HG02642 (cell line): Measurements from ENCODE around the gene CDRT15.
"Not testable (repeated sequence)": the region's sequence is repeated elsewhere in the genome, so short reads cannot be mapped to it uniquely, and the experiment has no call there.

ENCODE experiments used
- ATAC-seq: cut with Tn5 transposase; IDR thresholded peaks from one replicate; pipeline ENCODE4 v1.9.1; 2021; ENCODE audit warnings: mild to moderate bottlenecking; ENCODE audit not compliant: unreplicated experiment, poor library complexity

Gene CDRT15

DNA sequence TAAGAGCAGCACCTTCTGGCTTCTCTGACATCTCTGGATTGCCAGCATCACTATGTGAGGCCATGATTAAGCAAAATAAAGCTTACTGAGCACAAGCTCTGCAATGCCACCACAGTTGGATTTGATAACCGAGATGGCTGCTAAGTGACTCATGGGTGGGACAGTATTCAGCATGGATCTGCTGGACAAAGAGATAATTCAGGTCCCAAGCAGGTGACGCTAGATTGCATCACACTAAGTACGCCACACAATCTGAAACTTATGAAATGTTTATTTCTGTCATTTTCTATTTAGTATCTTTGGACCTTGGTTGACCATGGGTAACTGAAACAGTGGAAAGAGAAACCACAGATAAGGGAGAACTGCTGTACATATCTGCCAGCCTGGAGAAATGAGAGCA lies 27.4 kb downstream of the CDRT15 start:
- ATAC-seq: no peak

DNA sequence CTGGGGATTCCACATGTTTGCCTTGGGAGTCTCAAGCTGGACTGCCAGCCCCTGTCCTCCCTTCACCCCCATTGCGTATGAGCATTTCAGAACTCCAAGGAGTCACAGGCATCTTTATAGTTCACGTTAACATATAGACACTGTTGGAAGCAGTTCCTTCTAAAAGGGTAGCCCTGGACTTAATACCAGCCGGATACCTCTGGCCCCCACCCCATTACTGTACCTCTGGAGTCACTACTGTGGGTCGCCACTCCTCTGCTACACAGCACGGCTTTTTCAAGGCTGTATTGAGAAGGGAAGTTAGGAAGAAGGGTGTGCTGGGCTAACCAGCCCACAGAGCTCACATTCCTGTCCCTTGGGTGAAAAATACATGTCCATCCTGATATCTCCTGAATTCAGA lies 28.9 kb downstream of the CDRT15 start:
- ATAC-seq: no peak

DNA sequence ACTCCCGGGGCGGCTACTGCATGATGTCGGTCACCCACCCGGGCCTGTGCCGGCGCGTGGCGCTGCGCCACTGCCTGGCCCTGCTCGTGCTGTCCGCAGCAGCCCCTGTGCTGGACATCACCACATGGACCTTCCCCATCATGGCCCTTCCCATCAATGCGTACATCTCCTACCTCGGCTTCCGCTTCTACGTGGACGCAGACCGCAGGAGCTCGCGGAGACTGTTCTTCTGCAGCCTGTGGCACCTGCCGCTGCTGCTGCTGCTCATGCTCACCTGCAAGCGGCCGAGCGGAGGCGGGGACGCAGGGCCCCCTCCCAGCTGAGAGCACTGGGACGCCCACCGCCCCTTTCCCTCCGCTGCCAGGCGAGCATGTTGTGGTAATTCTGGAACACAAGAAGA lies 29.8 kb downstream of the CDRT15 start:
- no peak for ATAC-seq

DNA sequence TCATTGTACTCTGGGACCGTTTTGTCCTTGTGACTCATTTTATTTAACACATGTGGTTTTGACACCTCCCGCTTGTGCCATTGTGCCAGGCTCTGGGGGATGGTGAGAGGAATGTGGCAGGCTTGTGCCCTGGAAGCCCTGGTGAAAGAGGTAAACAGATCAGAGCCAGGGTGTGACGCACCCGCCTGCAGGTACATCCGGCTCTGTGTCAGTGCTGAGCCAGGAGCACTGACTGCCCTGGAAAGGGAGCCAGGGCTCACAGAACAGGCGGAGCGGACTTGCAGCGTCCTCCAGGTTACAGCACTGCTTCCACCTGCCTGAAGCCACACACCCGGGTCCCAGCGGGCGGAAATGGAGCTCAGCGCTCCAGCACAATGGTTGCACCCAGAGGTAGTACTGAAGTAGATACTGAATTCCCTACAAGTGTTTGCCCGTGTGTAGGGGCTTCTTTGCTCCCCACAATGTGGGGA lies 30.6 kb downstream of the CDRT15 start:
- ATAC-seq: no peak

DNA sequence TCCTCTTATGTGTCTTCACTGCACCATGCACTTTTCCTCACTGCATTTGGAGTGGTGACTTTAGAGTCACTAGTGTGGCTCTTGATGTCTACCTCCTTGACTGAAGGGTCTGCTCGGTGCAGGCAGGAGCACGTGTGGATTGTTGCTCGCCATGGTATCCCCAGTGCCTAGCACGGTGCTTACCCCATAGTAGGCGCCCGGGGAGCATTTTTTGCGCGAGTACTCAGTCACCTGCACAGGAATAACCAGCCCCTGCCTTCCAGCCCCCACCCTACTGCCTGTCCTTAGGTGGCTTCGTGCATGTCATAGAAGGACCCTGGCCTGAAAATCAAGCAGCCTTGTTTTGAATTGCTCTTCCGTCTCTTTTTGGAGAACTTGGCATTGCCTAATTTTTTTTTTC lies 31.3 kb downstream of the CDRT15 start:
- ATAC-seq: no peak

DNA sequence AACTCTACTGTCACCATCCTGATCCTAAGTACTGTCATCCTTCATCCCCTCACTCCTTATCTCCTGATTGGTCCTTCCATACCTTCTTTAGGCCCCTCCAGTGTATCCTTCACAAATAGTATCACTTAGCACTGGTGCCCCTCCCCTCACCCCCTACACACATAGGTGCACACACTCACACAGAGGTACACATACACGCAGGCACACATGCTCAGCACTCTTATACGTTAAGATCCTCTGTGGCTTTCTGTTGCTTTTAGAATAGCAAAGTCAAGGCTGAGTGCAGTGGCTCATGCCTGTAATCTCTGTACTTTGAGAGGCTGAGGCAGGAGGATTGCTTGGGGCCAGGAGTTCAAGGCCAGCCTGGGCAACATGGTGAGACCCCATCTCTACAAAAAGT lies 32.1 kb downstream of the CDRT15 start:
- ATAC-seq: no peak

DNA sequence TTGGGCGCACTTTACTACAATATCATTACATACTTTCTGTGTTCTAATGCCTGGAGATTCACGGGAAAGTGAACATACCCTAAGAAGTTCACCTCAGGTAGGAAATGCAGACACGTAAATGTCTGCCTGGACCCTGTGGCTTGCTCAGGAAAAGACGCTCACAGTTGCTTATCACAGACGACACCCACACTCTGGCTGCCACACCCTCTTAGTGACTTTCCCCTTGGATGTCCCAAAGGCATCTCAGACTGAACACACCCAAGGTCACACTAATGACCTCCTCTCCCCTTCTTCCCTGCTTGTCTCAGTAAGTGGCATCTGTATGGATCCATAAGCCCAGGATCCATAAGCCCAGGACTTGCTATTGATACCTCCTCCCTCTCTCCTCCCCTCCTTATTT lies 32.6 kb downstream of the CDRT15 start:
- ATAC-seq: no peak

DNA sequence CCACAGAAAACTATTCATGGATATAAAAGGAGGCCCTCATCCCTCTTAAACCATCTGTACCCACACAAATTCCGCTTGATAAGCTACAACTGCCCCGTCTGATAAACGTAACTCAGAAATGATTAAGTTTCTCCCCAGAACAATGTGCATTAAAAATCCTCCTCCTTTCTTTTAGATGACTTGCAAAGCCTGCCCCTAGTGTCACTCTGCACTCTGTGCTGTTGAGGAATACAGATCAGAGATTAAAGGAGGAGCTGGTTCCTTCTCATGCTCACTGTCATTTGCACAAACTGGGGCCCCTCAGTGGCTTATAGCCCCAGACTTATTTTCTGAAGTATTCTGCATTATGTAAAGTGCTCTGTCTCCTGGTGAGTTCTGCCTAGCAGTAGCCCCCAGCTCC lies 33.3 kb downstream of the CDRT15 start:
- no peak for ATAC-seq

DNA sequence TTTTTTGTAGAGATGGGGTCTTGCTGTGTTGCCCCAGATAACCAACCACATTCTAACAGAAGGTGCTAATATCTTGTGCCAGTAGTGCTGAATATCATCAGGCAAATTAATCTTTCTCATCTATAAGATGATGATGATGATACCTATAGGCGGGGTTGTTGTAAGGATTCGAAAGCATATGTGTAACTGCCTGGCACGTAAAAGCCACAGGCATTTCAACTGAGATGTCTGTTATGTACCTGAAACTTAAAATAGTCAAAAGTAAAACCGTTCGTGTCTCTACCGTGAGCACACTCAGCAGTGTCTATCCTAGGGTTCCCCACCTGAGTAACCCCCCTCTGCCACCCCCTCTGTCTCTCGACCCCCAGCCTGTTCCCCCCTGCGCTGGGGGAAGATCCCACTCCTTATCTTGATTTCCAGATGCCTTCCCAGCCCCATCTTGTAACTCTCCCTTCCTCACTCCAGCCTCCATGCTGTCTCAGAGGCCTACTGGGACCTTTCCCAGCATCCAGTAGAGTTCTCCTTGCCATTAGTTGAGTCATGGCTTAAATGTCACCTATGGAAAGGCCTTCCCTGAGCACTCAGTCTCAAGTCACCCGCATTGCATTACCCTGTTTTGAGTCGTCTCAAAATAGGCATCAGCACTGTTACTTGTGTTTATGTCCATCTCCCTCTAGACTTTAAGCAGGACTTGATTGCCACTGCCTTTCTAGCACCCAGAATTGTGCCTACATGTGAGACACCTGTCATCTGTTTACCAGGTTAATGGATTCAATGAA lies 34.1 kb downstream of the CDRT15 start:
- no peak for ATAC-seq

DNA sequence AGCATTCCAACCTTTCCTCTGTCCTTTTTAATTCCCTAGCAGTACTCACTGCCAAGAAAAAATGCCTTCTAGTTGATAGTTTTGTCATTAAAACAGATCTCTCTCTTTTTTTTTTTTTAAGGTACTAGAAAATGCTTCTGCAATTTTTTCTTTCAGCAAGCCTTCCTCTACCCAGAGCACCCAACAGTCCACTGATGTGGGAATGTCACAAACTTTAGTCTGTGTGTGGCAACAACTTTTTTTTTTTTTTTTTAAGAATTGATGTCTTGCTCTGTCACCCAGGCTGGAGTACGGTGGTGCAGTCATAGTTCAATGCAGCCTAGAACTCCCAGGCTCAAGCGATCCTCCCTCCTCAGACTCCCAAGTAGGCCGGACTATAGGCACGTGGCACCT lies 34.7 kb downstream of the CDRT15 start:
- no peak for ATAC-seq

DNA sequence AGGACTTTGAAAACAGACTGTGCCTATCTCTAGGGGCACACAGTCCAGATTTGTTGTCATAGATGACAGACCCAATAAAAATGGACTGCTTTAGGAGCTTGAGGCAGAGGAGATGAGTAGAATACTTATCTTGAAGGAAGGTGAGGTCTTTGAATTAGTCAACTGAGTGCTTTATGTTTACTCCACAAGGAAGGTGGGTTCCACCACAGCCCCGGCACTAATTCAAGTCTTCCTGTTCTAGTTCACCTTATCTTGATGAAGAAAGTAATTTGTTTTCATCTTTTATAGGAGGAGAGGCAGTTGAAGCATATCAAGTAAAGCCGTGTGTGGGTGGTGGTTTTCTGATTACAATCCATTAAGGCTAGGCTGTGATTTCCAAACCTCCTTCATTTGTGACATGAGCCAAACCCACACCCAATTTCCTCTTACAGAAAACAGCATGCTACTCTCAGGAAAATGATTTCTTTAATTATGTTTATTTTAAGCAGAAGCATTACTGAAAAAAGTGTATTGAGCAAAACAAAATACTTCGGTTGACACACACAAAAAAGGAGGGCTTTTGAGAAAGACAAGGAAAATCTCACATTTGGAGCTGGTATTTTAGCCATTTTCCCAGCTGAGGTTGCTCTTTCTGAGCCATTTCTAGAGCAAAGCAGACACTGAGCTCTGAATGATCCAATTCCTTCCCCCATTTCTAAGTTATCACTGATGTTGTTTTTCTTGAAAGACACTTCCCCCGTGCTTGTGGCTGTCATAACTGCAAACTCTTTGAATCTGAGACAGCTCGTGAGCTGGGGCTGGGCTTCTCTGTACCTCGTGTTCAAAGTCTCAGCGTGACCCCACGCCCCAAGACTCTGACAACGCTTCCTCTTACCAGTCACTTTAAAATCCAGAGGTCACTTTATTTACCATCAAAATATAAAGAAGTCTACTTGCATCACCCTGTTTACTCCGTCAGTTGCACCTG lies 35.4 kb downstream of the CDRT15 start:
- no peak for ATAC-seq

DNA sequence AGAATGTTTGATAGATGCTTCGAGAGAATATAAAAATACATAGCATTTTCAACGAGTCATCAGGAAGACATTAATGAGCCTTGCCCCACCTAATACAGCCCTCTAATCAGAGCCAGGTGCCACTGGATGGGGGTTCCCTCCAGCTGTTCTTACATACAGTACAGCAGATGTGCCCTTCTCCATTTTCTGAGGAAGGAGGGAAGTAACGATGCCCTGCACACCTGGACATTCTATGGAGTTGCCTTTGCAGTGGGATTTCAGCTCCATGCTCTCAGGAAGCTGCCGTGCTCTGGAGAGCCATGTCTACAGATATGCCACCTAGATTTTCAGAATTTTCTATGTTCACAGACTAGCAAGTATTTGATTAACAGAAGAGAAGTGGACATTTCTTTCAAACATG lies 36.3 kb downstream of the CDRT15 start:
- no peak for ATAC-seq

DNA sequence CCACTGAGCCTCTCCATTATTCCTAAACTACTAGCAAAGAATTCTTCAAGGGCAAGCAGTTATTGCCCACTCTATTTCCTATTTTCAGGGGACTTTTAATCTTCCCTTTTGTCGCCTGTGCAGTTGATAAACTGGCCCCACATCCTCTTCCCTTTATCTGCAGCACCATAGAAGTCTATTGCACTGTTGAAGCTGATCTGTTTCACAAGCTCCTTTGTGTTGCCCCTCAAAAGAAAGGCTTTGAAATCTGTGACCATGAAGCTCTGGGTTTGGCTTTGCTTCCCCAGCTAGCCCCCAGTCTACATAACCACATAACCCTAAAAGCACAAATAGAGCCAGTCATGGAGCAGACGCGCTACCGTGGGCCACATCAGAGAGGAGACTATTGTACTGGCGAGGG lies 37.1 kb downstream of the CDRT15 start:
- ATAC-seq: no peak

DNA sequence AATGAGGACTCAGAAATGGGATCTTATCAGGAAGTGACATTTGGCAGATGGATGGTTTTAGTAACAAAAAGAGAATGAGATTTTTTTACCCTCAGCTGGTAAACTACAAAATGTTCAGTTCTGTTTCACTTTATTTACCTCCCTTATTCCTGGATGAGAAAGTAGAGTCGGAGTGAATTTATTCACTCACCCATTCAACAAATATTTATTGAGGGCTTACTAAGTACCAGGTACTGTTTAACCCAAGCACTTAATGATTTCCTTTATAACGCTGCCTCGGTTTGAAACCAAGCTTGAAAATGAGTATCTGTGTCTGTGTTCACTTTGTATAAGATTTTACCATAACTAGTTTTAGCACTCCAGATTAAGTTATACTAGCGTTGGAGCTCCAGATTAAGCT lies 38.1 kb downstream of the CDRT15 start:
- ATAC-seq: no peak

DNA sequence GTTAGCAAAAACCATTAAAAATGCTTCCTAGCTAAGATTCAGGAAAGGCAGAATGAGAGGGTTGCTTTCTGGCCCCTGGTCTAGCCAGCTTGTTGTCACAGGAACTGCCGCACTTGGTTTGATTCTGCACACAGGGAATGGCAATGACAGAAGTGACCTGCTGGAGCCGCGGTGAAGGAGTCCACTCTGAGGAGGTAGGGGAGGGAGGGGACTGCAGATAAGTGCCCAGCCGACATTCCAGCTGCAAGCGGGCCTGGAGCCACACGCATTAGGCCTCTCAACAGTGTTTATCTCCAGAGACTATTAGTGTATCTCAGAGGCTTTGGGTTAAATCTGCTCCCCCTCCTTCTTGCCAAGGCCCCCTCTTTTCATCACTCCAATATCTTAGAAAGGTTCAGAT lies 38.6 kb downstream of the CDRT15 start:
- no peak for ATAC-seq

DNA sequence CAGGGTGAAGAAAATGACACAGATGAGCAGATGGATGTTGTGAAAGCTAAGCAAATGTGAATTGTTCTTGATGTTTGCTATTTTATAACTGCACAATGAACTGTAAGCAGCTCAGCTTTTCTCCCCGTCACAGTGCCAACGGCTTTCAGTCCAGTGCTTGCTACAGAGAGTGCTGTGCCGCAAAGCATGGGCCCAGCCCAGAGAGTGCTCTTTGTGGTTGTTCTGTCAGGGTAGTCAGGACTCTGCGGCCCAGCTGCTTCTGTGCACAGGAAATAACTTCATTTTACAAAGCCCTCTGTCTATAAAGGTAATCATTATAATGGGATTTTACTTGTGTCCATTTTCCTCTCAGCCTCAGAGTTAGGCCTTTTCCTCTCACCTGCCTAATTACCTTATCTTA lies 39.1 kb downstream of the CDRT15 start:
- no peak for ATAC-seq

DNA sequence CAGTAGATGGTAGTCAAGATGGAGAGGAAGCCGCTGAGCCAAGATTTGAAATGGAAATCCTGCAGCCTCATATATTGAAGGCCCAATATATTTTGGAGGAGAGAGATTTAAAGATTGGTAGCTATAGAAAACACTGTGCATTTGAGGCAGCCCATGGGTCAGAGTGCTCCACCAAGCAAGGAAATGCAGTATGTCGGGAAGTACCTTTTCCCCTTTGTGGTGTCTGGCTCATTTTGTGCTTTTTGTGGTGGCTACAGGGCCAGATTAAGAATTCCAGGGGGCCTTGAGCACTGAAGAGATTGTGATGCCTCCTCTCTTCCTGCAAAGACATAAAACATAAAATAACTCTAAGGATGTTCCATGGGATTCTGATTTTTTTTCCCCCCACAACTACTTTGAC lies 39.6 kb downstream of the CDRT15 start:
- no peak for ATAC-seq

DNA sequence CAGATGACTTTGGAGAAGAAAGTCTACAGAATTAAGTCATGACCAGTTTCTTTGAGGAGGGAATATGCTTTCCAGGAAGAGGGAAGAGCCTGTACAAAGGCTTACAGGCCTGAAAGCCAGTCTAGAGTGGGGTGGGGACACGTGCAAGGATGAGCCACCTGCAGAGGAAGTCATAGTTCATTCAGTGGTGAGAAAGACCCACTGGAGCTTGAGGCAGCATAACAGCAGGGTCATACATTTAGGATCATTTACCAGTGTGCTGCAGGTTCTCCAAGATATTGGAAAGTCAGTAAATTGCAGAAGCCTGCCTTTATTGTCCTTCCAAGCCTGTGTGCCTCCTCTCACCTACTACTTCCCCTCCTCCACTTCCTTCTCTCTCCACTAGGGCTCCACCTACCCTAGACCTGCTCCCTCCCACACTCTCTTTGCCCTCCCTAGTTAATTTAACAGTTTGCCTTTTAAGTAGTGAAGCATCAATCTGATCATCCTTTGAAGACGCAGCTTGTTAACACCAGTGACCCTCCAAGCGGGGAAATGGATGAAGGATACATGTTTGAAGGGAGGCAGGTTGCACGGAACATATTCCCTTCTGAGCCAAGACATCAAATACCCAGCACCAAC lies 40.2 kb downstream of the CDRT15 start:
- ATAC-seq: no peak

DNA sequence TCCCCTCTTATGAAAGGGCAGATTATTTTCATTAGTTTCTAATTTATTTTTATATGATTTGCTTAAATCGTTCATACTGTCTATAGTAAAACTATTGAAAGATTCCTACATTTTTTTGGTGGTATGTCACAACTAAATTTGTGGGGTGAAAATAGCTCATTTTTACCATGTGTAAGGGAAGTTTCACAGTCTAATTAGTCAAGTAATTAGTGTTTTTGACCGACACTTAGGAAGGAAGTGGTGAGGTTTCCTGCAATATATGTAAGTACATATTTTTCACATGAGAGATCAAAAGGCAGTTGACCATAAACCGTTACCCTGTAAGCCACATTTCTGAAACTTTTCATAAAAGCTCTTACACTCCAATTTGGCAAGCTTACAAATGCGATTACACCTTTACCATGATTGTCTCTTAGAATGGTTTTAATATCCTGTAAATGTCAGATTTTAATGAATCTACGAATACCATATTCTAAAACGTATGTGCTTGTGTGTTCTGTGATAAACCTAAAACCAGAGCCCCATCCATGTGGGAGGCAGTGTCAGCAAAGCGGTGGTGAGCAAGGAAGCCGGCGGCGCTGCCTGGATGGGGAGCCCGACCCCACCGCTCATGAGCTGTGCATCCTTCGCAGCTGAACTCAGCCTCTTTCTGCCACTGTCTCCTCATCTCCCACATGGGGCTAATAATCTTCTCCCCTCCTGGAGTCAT lies 43.9 kb downstream of the CDRT15 start:
- not testable (repeated sequence) for ATAC-seq

DNA sequence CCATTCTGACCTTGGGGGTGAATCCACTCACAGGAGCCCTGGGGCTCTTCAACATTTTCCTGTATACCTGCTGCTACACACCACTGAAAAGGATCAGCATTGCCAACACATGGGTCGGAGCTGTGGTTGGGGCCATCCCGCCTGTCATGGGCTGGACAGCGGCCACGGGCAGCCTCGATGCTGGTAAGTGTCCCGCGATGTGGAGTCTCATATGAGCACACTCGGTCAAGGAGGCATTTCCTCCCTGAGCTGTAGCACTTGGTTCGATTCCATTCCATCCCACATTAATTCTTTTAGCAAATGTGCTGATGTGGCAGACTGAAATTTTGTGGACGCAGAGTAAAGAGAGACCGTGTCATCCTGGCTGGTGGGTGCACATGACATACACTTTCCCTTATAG lies 44.6 kb downstream of the CDRT15 start:
- not testable (repeated sequence) for ATAC-seq
